HG02678 (cell line): ENCODE data around the gene COL17A1.

ENCODE experiments used
- ATAC-seq: cut with Tn5 transposase; IDR thresholded peaks from one replicate; pipeline ENCODE4 v1.9.1; 2021; ENCODE audit warnings: mild to moderate bottlenecking, moderate library complexity; ENCODE audit not compliant: unreplicated experiment

Gene COL17A1

GRCh38 chr10:104098358-104098925 lies 12.8 kb upstream of the COL17A1 start:
- ATAC-seq, result no peak

- ATAC-seq, result no peak
Observed at GRCh38 chr10:104096692-104097091, 11.0 kb upstream of the COL17A1 start.

GRCh38 chr10:104092749-104093148 lies 7.1 kb upstream of the COL17A1 start:
- ATAC-seq, result no peak

DNA sequence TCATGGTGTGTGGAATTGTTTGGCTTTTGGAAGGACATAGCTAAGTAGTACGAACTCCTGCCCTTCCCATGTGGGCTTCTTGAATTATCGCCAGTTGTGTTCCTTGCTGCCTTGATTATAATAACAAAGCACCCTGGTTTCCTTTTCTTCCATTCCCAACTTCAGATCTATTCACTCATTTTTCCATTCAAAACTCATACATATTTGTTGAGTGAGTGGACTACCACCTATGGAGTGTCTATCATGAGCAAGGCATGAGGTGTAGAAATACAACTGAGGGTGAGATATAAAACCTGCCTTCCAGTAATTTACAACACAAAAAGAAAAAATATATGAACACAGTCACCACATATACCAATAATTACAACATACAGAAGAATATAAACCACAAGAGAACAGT lies 4.9 kb upstream of the COL17A1 start:
- ATAC-seq, result no peak

DNA sequence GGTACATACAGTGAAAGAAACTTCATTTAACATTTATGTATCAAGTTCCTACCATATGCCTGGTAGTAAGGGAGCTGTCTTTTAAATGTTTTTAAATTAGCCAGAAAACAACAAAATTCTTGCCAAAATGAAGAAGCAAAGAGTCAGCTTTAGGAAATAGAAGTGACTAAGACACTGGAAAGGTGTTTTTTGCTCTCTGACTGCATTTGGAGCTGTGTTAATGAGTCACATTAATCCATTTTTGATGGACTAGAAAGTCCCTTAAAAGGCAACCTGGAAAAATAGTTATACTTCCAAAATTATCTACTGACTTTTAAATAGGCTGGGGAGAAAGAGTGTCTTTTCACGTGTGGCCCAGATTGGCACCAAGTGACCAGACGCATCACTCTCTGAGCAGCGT lies 3.9 kb upstream of the COL17A1 start:
- ATAC-seq, result no peak

GRCh38 chr10:104088239-104088638 lies 2.6 kb upstream of the COL17A1 start:
- ATAC-seq, result no peak

GRCh38 chr10:104084482-104085142 lies 1.1 kb downstream of the COL17A1 start:
- ATAC-seq, result no peak

DNA sequence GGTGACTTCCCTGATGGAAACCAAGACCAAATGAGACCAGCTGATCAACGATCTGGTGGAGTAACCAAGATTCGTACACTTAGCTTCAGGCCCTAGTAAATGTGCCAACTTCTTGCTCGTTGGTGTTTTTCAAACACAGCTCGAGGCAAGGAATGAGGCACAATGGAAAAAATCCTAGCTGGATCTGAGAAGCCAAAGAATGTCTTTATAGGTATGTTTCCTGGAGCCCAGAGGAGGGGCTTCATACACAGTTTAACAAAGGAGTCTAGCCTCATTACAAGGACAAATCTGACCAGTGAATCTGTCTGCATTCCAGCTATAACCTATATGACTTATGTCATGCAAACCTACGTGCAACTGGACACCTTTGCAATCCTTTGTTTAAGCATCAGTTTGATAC lies 3.7 kb downstream of the COL17A1 start:
- no peak for ATAC-seq

- no peak for ATAC-seq
Observed at GRCh38 chr10:104080762-104081161, 4.9 kb downstream of the COL17A1 start.

DNA sequence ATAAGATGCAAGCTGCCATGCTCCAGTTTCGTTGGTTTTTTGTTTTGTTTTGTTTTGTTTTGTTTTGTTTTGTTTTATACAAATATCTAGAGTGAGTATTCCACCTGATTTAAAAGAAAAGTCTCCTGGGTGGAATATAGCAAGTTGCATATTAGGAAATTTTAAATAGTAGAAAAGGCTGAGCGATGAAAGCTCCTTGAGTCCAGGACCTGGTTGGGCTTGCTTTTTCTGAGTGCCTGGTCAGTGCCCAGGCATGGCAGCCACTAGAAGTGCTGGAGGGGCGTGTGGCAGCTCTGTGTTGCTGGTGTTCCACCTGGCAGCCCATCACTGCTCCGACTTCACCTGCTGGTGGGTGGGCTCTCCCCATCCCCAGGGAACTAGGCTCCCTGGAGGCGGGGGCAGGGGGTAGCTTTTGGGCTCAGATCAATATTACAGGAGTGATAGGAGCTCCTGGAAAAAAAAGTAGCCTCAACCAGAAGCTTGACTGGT lies 8.0 kb downstream of the COL17A1 start:
- no peak for ATAC-seq

GRCh38 chr10:104077247-104077646 lies 8.4 kb downstream of the COL17A1 start:
- no peak for ATAC-seq

DNA sequence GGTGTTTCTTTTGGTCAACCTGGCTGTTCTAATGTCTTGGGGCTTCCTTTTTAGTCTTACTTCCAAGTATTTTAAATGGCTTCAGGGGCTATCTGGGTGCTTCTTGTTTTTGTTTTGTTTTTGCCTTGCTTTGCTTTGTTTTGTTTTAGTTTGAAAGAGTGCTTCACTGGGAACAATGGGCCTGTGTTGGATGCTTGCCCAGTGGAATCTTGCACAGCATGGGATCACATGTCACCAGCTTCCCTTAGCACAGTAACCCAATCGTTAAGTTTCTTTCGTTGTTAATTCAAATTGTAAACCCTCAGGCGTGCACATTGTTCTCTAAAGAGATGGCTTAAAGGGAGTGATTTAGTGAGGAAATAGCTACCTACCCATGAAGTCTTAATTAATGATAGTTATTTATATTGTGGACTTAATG lies 8.9 kb downstream of the COL17A1 start:
- ATAC-seq, result no peak

DNA sequence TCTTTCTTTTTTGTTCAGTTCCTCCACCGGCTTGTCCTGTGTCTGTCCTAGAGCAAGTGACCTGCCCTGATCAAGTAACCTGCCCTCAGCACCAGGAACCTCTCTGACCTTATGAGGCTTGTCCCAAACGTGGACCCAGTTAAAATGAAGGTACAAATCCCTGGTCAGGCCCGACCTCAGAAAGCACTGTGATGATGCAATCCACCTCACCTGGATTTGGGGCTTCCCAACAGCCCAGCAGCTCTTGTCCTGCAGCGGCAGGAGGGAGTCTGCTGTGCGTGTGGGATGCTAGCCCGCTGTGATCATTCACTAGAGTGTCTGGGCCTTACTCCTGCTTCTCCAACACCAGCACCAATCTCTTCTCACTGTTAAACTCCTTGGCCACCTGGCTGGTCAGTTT lies 11.2 kb downstream of the COL17A1 start:
- no peak for ATAC-seq

GRCh38 chr10:104072786-104073185 lies 12.9 kb downstream of the COL17A1 start:
- no peak for ATAC-seq

- no peak for ATAC-seq
Observed at GRCh38 chr10:104069613-104070012, 16.1 kb downstream of the COL17A1 start.

- ATAC-seq, result no peak
Observed at GRCh38 chr10:104067525-104067924, 18.2 kb downstream of the COL17A1 start.

DNA sequence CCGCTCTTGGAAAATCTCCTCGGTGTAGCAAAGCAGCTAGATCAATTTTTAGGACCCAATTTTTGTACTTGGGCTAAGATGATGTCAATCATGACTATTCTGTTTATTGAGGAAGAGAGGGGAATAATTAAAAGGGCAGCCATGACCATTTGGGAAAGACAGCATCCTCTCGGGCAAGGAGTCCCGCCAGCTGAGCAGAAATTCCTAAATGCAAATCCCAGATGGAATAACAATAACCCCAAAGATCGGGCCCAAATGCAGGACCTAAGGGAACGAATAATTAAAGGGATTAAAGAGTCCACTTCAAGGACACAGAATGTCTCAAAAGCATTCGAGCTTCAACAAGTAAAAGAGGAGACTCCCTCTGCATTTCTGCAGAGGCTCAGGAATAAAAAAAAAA lies 18.7 kb downstream of the COL17A1 start:
- ATAC-seq, result no peak

DNA sequence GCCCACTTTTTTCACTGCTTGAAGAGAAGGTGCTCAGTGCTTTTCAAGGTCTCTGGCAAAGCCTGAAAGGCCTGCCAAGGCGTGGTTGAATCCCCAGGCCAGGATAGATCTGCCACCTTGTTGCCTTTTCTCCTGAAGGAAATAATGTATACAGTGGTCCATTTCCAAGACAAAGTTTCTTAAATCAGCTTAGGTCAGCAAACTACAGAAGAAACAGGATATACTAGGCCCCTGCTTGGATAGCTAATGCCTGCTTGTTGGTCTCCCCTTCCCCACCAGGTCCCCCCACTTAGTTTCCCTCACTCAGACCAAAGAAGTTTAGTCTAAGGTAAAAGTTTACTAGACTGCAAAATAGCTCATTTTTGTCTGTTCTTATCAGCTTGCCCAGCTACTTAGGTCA lies 19.9 kb downstream of the COL17A1 start:
- ATAC-seq, result no peak

DNA sequence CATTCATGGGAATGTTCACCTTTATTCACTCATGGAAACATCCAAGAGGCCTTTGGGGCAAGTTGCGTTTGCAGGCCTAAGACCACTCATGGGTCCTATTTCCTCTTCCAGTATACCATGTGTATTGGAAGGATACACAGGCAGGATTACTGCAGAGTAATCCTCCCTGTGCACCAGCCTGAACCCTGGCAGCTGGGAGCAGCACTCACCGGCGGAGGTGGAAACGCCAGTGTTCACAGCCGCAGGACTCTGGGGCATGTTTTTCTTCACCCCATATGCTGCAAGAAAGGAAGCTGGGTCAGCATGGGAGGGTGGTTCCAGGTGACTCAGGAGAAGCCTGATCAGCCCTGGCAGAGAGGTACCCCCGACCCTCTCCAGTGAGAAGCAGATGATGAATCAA lies 24.5 kb downstream of the COL17A1 start:
- no peak for ATAC-seq

- ATAC-seq, result no peak
Observed at GRCh38 chr10:104059364-104059763, 26.3 kb downstream of the COL17A1 start.

DNA sequence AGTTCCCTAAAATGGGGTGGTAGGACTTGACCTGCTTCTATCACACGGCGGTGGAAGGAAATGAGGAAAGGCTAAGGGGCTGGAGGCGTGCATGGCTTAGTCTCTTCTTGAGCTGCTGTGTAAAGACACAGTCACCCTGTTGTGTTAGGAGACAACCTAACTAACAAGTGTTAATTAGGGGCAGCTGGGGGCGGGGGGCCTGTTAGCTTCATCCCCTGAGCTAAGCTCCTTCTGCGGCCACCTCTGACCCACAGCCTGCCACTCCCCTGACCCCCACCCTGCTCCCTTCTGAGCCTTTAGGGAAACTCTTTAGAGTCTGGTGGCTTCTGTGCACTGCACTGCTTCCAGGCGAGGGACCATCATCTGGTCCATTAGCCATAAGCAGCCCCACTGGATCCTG lies 28.0 kb downstream of the COL17A1 start:
- ATAC-seq, result no peak

- ATAC-seq, result no peak
Observed at GRCh38 chr10:104056619-104057273, 28.9 kb downstream of the COL17A1 start.
